Duodenal mucosa (tissue), 2 donors: ENCODE data around the gene ELN.
A peak's percentile ranks its signal among the peaks of the same experiment; 100 is the strongest.

Experiments used
- H3K27ac ChIP-seq: one replicate; pipeline ENCODE4 v1.7.0; 2013; ENCODE audit warnings: low read depth, low read length
- H3K27me3 ChIP-seq, 2 donors: one replicate each; pipeline ENCODE4 v1.7.0; 2013; ENCODE audit warnings: low read length in 2 of 2, control low read depth in 1 of 2; ENCODE audit not compliant: insufficient read depth in 2 of 2, control insufficient read depth in 1 of 2
- H3K36me3 ChIP-seq, 2 donors: one replicate each; pipeline ENCODE4 v1.7.0; 2013; ENCODE audit warnings: low read length in 2 of 2, control low read depth in 1 of 2; ENCODE audit not compliant: insufficient read depth in 2 of 2, control insufficient read depth in 1 of 2
- H3K4me1 ChIP-seq, 2 donors: one replicate each; pipeline ENCODE4 v1.7.0; 2013; ENCODE audit warnings: low read length in 2 of 2, control low read depth in 1 of 2; ENCODE audit not compliant: insufficient read depth in 2 of 2, control insufficient read depth in 1 of 2
- H3K4me3 ChIP-seq, 2 donors: one replicate each; pipeline ENCODE4 v1.7.0; 2013; ENCODE audit warnings: low read length in 2 of 2, low read depth in 1 of 2
- H3K9ac ChIP-seq, 2 donors: one replicate each; pipeline ENCODE4 v1.7.0; 2013; ENCODE audit warnings: low read length in 2 of 2, low read depth in 1 of 2
- H3K9me3 ChIP-seq, 2 donors: one replicate each; pipeline ENCODE4 v1.7.0; 2013; ENCODE audit warnings: low read length in 2 of 2, control low read depth in 1 of 2; ENCODE audit not compliant: control insufficient read depth in 1 of 2

Gene ELN

GRCh38 chr7:74022507-74022906, 5.5 kb upstream of the ELN start:
- Histone ChIP-seq H3K36me3 (no peaks in the 10 kb centered on the region), H3K9ac (no peak overlapping the region), H3K9me3 (no peaks in the 10 kb centered on the region), H3K4me3 (no peak overlapping the region), H3K4me1 (peaks cover 7 to 10% of the 10 kb centered on the region in 2 donors), H3K27ac (no peak overlapping the region), H3K27me3 (peaks cover 0 to 8% of the 10 kb centered on the region in 2 donors)

DNA sequence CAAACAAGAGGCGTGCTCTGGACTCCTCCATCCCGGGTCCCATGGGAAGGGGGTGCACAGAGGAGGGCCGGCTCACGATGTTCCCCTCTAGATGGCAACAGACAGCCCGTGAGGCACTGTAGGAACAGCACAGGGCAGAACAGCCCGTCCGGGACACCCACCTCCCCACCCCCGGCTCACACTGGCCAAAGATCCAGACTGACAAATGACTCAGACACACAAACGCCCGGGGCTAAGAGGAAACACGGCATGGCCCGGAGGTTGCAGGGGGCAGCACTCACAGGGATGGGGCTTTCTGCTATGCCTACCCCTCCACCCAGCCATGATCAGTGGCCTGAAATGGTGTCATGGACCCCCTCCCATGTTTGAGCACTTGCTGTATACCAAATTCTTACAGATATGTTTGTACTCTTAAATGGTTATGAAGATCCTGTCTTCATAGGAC, 4.9 kb upstream of the ELN start:
- Histone ChIP-seq H3K9ac (no peak overlapping the region), H3K36me3 (no peaks in the 10 kb centered on the region), H3K4me1 (peaks cover 7 to 10% of the 10 kb centered on the region in 2 donors), H3K27me3 (peaks cover 0 to 8% of the 10 kb centered on the region in 2 donors), H3K4me3 (no peak overlapping the region), H3K9me3 (no peaks in the 10 kb centered on the region), H3K27ac (no peak overlapping the region)

DNA sequence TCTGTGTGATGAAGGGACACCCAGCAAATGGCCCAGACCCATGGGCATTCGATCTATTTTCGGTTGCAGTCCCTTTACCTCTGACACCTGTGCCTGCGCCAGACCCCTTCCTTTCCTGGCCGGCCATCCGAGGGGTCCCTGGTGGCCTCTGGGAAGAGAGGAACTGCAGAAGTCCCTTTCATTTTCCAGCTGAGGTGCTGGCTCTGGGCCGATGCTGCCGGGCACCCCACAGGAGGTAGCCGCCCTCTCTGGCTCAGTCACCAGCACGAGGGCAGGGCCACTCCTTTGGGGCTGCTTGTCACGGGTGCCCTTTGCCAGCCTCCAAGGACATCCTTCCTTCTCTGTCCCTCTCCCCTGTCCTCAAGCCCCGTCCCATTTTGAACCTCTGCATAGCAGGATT, 4.2 kb upstream of the ELN start:
- Histone ChIP-seq H3K36me3 (no peaks in the 10 kb centered on the region), H3K4me3 (no peak overlapping the region), H3K27me3 (peaks cover 3 to 12% of the 10 kb centered on the region in 2 donors), H3K9me3 (no peaks in the 10 kb centered on the region), H3K9ac (no peak overlapping the region), H3K4me1 (peaks cover 10 to 11% of the 10 kb centered on the region in 2 donors), H3K27ac (no peak overlapping the region)

- no peaks in the 10 kb centered on the region for H3K36me3 ChIP-seq
- no peaks in the 10 kb centered on the region for H3K9me3 ChIP-seq
- peaks cover 15 to 25% of the 10 kb centered on the region in 2 donors for H3K4me1 ChIP-seq
- peaks cover 9 to 24% of the 10 kb centered on the region in 2 donors for H3K27me3 ChIP-seq
- no peak overlapping the region for H3K27ac ChIP-seq
- H3K9ac ChIP-seq = no peak overlapping the region
- no peak overlapping the region for H3K4me3 ChIP-seq
Measured at GRCh38 chr7:74025146-74025545, 2.8 kb upstream of the ELN start.

DNA sequence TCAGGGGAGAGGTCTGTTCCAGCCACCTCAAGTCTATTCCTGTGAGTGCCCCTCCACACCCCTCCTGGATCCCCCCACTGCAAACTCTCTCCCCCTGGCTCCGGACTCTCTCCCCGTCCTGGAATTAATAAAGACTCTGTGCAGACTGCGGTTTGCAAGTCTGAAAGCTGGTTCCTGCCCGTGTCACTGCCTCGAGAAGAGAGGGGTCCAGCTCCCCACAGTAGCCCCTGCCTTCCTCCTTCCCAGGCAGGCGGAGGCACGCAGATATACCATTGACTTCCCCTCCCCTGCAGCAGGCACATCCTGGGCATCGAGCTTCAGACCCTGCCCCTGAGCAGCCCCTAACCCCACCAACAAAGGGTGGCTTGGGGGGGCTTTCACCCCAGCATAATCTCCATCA, 2.2 kb upstream of the ELN start:
- Histone ChIP-seq H3K27ac (no peak overlapping the region), H3K4me1 (peaks cover 15 to 26% of the 10 kb centered on the region in 2 donors), H3K4me3 (no peak overlapping the region), H3K36me3 (no peaks in the 10 kb centered on the region), H3K27me3 (peaks cover 9 to 24% of the 10 kb centered on the region in 2 donors), H3K9ac (no peak overlapping the region), H3K9me3 (no peaks in the 10 kb centered on the region)

- H3K4me3 ChIP-seq = no peak overlapping the region
Measured at GRCh38 chr7:74026406-74026902, 1.5 kb upstream of the ELN start.

DNA sequence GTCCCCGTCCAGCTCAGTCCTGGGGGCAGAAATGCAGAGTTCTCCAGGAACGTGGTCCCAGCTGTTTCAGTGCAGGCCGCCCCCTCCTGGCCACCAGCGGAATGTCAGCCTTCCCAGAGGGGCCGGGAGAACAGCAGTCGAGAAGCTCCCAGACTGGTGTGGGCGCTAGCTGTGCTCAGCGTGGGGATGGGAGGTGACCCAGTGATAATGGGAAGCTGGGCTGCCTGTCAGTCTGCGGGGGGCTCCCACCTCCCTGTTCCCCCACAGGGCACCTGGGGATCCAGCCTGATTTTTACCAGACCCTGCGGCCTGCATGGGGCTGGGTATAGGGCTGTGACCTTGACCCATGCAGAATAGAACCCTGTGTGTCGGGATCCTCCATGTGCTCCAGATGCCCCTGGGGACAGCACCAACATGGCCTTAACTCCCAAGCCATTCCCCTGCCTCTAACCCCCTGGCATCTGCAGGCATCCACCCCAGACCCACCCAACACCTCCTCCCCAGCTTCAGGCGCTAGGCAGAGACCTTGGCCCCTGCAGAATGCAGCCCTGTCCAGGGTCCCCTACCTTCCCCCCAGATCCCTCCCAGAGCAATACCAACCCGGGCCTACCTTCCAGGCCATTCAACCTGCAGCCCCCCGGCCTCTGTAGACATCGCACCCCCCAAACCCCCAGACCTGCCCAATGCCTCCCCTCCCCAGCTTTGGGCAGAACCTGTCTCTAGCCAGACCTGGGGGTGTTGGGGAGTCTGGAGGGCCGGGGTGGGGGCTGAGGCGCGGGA, 880 bp upstream of the ELN start:
- Histone ChIP-seq H3K4me1 (peaks cover 15 to 26% of the 10 kb centered on the region in 2 donors), H3K36me3 (no peaks in the 10 kb centered on the region), H3K27me3 (peaks cover 9 to 23% of the 10 kb centered on the region in 2 donors), H3K4me3 (no peak overlapping the region), H3K27ac (no peak overlapping the region), H3K9ac (no peak overlapping the region), H3K9me3 (no peaks in the 10 kb centered on the region)

More at GRCh38 chr7:74026406-74026902, 1.5 kb upstream of the ELN start:
- Histone ChIP-seq H3K27ac (no peak overlapping the region), H3K4me1 (peaks cover 15 to 26% of the 10 kb centered on the region in 2 donors), H3K27me3 (peaks cover 9 to 24% of the 10 kb centered on the region in 2 donors), H3K9ac (no peak overlapping the region), H3K36me3 (no peaks in the 10 kb centered on the region), H3K9me3 (no peaks in the 10 kb centered on the region)

DNA sequence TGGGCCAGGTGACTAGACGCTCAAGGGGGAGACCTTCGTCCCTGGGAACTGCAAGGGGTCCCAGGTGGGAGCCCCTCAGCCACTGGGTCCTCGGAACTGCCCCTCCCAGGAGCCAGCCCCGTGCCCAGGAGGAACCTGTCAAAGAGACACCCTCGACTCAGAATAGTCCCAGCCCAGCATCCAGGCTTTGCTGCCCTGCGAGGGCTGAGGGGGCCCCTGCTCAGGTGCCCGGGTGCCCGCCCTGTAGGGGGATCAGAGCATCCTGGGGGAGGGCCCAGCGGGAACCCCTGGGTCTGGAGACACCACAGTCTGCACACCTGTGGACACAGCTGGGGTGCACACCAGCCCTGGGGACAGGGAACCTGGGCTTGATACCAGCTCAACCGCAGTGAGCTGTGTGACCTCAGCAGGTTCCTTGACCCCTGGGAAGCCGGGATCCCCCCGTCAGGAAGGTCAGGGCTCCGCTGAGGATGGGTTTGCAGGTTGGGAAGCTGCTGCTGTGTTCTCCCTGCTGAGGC, 407 bp downstream of the ELN start:
- Histone ChIP-seq H3K4me1 (peaks cover 13 to 30% of the 10 kb centered on the region in 2 donors), H3K27ac (peak overlapping the region; percentile 7), H3K4me3 (peak overlapping the region; percentile 60 to 65), H3K9me3 (no peaks in the 10 kb centered on the region), H3K36me3 (no peaks in the 10 kb centered on the region), H3K9ac (peak overlapping the region in 1 of 2 donors; percentile 24), H3K27me3 (peaks cover 9 to 16% of the 10 kb centered on the region in 2 donors)

- H3K4me1 ChIP-seq = peaks cover 10 to 27% of the 10 kb centered on the region in 2 donors
- peaks cover 9 to 16% of the 10 kb centered on the region in 2 donors for H3K27me3 ChIP-seq
- no peaks in the 10 kb centered on the region for H3K36me3 ChIP-seq
- H3K4me3 ChIP-seq = peak overlapping the region; percentile 60 to 65
- H3K27ac ChIP-seq = no peak overlapping the region
- no peaks in the 10 kb centered on the region for H3K9me3 ChIP-seq
- peak overlapping the region; percentile 18 to 25 for H3K9ac ChIP-seq
Measured at GRCh38 chr7:74029089-74029785, 1.3 kb downstream of the ELN start.

GRCh38 chr7:74029991-74030415, 2.0 kb downstream of the ELN start:
- no peak overlapping the region for H3K4me3 ChIP-seq
- H3K36me3 ChIP-seq = no peaks in the 10 kb centered on the region
- H3K27ac ChIP-seq = no peak overlapping the region
- peak overlapping the region in 1 of 2 donors; percentile 20 for H3K9ac ChIP-seq
- peaks cover 9 to 16% of the 10 kb centered on the region in 2 donors for H3K27me3 ChIP-seq
- no peaks in the 10 kb centered on the region for H3K9me3 ChIP-seq
- peaks cover 10 to 27% of the 10 kb centered on the region in 2 donors for H3K4me1 ChIP-seq
